Omental fat pad (tissue), 4 donors: ENCODE measurements around the gene NFIA. TPM values are rescaled to one million over a fixed set of nuclear protein-coding genes. Genes with fewer than 3 reads are reported as not detected.

Experiments used
- ATAC-seq: fragments of 150-250 bp; one replicate; pipeline ENCODE4 v1.9.1; 2016; ENCODE audit warnings: mild to moderate bottlenecking, moderate library complexity; ENCODE audit not compliant: low FRiP score
- DNase-seq: peaks from one replicate; pipeline ENCODE4 v3.0.0-alpha.2; 2019; ENCODE audit warnings: low spot score
- CTCF ChIP-seq, 3 donors: fragments of 450-650 bp; IDR thresholded peaks; one replicate each; pipeline ENCODE4 v1.5.1; 2016 to 2017; ENCODE audit warnings: antibody characterized with exemption in 3 of 3, mild to moderate bottlenecking in 3 of 3, moderate library complexity in 2 of 3
- total RNA-seq, 4 donors: library from RNA; depleted of rRNA; stranded (reverse); fragments of >200 nt; gene quantifications; one replicate each; pipeline ENCODE4 v1.1.0, GENCODE V29; 2016

Gene NFIA
- total RNA-seq, 4 donors from 2014 or later: 61.1 to 159 (median 77.5) TPM

DNA sequence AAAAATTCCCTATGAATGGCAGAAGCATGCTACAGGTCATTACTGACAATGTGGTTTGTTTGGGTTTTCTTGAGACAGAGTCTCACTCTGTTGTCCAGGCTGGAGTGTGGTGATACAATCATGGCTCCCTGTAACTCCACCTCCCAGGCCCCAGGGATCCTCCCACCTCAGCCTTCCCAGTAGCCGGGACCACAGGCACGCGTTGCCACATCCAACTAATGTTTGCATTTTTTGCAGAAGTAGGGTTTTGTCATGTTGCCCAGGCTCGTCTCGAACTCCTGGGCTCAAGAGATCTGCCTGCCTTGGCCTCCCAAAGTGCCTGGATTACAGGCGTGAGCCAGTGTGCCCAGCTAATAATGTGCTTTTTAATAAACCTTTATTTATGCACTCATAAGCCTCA, 259.1 kb downstream of the NFIA start:
- DNase-seq (no peak), ATAC-seq (no peak)
- no peak for TF ChIP-seq CTCF (IDR thresholded peaks at IDR 0.05)

DNA sequence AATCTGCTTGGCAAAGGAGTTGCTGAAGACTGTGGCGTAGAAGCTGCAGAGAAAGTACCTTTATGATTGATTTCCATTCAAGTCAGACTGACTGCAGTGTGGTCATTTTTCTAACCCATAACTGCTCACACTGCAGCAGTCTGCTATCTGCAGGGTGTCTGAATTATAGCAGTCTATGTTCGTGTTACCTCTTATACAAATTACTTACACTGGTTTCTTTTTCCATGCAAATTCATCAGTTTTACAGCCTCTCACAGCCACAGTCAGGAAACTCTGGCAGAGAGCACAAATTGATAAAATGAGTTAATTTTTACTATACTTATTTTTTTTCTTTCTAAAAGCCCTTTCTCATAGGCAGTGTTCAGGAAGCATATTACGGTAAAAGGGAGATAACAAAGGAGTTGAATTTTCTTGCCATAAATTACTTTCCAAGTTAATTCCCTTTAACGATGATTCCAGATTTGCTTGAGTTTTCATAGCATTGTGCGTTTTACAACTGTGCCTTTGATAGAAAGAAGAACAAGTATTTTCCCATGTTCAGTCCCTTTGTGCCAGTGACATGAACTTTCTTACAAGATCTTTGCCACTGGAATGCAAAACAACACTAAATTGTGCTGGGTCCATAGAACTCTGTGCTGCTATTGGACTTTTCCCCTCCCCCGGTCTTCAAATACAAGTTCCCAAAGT, 261.5 kb downstream of the NFIA start:
- ATAC-seq: no peak
- TF ChIP-seq CTCF (IDR thresholded peaks at IDR 0.05): no peak

DNA sequence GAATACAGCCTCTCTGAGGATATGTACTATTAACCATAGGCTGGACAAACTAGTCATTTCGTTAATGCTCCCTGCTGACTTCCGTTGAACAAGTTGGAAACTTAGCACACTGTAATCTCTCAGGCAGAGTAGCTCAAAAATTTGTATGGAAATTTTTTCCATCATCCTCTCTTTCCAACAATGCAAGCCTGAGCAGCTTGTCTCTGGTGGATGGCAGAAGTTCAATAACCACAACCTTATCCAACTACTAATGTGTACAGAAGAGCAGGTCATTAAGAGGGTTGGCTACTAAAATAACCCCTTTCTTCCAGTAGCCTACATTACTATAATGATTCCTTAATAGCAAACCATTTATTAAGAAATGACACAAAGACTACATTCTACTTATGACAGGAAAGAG, 262.3 kb downstream of the NFIA start:
- no peak for TF ChIP-seq CTCF (IDR thresholded peaks at IDR 0.05)
- DNase-seq: no peak
- no peak for ATAC-seq

More for the DNA sequence above, 261.5 kb downstream of the NFIA start:
- DNase-seq: no peak

GRCh38 chr1:61348025-61348665, 265.8 kb downstream of the NFIA start:
- no peak for TF ChIP-seq CTCF (IDR thresholded peaks at IDR 0.05)
- ATAC-seq: no peak
- no peak for DNase-seq

DNA sequence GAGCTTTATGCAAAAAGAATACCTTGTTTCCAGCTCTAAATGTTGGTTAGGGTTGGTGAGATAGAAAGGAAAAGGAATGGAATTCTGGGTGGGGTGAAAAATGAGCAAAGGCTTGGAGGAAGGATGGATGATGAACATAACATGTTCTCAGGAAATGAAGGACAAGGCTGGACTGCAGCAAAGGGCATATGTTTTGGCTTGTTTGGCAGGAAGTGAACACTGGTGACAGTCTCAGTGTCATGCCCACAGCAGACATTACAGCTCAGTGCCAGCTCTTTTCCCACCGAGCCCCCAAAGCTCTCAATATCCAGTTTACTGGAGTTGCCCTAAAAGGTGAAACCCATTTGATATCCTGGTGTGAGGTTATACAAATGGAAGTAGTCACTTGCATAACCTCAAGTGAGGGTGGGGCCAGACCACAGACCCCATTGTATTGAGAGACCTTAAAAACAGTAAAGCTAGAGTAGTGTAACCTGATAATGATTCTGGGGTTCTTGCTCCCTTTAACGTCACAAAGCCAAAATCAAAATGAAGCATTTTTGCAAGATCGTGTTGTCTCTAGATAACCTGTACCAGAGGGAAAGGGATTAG, 270.6 kb downstream of the NFIA start:
- ATAC-seq: no peak
- DNase-seq: no peak
- no peak for TF ChIP-seq CTCF (IDR thresholded peaks at IDR 0.05)

- TF ChIP-seq CTCF (IDR thresholded peaks at IDR 0.05): no peak
- no peak for ATAC-seq
- no peak for DNase-seq
Observed at GRCh38 chr1:61353797-61354406, 271.5 kb downstream of the NFIA start.
